Stimulated activated CD4-positive, alpha-beta T cell treated with anti-CD3 and anti-CD28 coated beads, Interleukin-12 subunit alpha, Interleukin-12 subunit beta, amount 100 ng/mL, for 4 hours (primary cell): ENCODE data around the gene PSORS1C1.

Source experiments
- DNase-seq: peaks from one replicate; pipeline ENCODE4 v3.0.0-alpha.2; 2020

The PSORS1C1 gene

DNA sequence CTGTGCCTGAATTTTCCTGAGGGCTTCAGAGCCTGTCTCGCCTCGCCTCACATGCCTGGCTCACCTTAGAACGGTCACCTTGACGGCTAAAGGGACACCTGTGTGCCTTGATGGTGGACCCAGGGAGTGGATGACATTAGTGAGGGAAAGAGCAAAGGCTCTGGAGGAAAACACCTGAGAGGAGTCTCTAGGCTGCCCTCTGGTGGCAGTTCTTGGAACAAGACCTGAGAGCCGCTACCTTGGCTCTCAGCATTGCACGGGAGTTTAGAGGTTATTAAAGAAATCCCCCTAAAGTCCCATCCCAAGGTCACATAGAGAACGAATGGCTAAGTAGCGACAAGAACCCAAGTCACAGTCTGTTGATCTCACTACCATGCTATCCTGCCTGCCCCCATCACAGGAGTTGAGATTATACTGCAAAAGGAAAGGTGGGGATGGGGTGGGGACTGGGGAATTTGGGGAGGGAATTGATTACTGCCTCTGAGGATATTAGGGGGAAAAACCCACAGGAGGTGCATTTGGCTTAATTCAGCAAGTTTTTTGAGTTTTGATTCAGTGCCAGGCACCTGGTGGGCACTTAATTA, 13.6 kb downstream of the PSORS1C1 start:
- peak; percentile 67 for DNase-seq

DNA sequence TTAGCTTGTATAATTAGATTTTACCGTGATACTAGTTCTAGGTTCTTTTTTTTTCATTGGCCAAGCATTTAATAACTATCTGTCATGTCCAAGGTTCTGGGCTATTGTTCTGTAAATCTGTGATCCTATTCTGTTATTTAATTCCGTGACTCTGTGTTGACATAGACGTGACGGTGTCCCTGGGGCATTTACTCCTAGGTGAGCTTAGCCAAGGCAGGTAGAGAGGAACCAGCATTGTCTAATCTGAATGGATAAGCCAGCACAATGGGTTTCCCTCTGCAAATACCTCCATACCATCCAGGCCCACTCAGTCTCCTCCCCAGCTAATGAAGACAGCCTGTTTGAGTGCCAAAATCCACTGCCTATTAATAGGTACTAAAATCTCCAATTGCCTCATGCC, 14.5 kb downstream of the PSORS1C1 start:
- no peak for DNase-seq

DNA sequence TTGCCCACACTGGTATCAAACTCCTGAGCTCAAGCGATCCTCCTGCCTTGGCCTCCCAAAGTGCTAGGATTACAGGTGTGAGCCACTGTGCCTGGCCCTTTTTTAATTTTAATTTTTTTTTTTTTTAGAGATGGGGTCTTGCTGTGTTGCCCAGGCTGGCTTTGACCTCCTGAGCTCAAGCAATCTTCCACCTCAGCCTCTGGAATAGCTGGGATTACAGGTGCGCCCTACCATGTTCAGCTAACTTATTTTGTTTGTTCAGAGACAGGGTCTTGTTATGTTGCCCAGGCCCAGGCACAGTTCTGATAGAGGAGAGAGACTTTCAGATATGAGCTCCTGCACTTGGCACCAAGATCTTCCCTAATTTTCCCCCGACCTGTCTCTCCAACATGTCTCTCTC, 16.2 kb downstream of the PSORS1C1 start:
- no peak for DNase-seq

DNA sequence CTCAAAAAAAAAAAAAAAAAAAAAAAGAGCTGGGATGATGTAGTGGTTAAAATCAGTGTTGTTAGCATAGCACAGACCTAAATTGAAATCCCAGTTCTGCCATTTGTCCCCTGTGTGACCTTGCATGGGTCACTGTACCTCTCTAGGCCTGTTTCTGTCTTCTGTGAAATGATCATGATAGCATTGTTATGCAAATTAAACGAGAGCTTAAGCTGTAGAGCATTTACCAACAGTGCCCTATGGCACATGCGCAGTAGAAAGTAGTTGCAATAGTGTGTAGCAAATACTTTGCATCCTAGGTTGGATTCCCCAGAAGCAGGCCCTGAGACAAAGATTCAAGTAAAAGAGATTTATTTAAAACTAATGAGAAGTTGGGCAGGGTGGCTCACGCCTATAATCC, 17.0 kb downstream of the PSORS1C1 start:
- DNase-seq, result no peak

DNA sequence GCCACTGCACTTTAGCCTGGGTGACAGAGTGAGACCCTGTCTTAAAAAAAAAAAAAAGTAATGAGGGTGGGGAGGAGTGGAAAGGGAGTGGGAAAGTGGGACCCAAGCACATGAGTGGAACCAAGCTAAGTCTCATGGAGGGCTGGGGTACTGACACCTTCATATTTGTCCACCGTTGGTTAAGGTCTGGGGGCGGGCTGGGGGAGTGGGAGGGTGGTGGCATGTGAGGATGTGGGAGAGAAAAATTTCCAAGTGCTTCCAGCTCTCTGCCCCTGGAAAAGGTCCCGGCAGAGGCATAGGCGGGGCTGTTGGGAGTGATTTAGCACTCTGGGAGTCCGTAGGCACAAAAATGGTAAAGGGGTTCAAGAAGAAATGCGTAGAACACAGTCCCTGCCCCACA, 18.2 kb downstream of the PSORS1C1 start:
- no peak for DNase-seq

DNA sequence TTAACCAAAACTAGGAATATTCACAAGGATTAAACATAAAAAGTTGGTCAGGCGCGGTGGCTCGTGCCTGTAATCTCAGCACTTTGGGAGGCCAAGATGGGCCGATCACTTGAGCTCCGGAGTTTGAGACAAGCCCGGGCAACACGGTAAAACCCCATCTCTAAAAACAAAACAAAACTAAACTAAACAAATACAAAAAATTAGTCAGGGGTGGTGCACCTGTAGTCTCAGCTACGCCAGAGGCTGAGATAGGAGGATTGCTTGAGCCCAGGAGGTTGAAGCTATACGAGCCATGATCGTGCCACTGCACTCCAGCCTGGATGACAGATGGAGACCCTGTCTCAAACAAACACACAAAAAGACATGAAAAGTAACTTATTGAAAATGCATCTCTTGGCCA, 21.1 kb downstream of the PSORS1C1 start:
- no peak for DNase-seq

DNA sequence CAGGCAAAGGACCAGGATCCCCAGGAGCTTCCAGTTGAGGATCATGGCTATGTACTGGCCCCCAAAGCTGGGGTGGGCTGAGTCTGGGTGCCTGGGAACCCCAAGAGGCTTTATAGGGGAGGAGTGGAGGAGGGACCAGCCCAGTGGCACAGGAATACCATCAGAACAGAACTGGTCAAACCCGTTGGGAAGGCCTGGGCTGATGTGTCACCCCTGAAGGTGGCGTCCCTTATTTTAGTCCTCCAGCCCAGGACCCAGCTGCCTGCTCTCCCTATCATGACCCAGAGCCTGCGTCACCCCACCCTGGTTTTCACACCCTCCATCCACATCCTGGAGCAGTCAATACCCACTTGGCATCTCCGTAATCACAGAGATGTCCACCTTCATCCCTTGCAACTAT, 24.4 kb downstream of the PSORS1C1 start, which contains the start of gene PSORS1C2:
Gene PSORS1C2, minus strand, starts transcription at position 85 of the 400 bp plus-strand sequence. Its CDS starts 40 bp downstream, at position 45.
- DNase-seq, result no peak

DNA sequence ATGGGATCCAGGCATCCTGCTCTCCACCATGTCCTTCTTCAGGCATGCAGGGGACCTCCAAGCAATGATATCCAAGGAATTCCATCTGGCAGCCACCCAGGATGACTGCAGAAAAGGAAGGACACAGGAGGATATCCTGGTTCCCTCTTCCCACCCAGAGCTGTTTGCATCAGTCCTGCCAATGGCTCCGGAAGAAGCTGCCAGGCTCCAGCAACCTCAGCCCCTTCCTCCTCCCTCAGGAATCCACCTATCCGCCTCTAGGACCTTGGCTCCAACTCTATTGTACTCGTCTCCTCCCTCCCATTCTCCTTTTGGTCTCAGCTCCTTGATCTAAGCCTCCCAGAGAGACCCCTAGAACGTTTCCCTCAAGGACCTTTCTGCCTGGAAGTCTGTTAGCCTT, 25.0 kb downstream of the PSORS1C1 start:
- DNase-seq, result no peak

DNA sequence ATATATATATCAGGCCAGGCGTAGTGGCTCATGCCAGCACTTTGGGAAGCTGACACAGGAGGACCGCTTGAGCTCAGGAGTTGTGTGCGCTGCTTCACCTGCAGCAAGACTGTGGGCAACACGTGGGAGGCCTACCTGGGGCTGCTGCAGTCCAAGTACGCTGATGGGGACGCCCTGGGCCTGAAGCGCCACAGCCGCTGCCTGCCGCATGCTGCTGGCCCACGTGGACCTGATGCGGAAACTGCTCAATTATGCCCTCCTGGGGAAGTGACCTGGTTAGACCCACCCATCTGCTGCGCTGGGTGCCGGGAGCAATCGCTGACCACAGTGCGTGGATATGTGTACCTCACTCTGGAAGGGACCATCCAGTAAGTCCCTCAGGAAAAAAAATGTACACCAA, 26.0 kb downstream of the PSORS1C1 start:
- DNase-seq, result no peak

DNA sequence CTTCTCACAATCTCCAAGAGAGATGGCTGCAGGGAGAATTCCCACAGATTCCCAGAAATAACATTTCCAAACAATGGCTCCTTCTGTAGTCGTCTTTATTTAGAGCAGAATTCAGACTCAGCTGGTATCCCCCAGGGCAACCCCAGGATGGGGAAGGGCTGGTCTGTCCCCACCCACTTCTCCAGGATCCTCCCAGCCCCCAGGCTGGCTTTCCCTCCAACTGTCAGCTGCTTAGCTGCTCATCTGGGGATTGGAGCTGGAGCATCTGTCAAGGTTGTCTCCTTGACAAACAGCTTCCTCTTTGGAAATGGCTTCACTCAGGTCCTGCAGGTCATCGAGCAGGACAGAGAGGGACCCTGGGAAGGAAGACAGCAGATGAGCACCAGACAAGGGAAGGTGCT, 27.8 kb downstream of the PSORS1C1 start:
- no peak for DNase-seq

DNA sequence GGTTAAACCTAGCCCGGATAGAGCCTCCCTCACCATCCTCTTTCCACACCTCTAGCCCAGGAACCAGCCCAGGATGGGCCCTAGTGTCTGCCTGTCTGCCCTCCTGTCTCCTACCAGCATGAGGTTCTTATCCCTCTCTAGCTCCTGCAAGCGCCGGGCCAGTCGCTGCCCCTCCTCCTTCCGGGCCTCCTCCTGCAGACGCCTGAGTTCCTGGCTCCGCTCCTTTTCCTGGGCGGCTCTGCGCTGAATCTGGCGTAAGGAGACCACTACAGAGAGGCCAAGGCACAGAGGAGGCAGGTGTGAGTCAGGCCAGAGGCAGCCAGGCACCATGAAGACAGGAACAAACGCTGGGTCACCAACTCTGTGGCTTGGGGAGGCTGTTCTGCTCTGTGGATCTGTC, 28.5 kb downstream of the PSORS1C1 start:
- no peak for DNase-seq

DNA sequence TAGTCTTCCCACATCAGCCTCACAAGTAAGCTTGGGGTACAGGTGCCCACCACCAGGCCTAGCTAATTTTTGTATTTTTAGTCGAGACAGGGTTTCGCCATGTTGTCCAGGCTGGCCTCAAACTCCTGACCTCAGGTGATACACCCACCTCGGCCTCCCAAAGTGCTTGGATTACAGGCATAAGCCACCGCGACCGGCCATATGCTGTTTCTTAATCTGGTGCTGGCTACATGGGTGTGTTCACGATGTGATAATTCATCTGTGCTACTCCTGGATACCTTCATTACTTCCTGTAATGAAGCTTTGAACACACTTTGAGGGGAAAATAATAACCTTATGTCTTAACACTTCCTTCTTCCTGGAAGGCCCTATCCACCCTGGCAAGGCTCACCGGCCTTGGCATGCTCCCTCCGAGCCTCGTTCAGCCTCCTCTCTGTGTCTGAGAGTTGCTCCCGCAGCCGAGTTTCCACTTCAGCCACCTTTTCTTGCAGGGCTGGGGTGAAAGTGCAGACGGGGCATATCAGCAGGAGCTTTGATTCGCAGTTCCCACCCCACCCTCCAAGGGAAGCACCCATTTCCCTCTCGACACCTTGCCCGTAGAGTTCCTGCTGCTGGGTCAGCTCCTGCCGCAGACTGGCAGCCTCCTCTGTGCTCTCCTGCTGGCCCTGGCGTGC, 29.8 kb downstream of the PSORS1C1 start:
- no peak for DNase-seq

DNA sequence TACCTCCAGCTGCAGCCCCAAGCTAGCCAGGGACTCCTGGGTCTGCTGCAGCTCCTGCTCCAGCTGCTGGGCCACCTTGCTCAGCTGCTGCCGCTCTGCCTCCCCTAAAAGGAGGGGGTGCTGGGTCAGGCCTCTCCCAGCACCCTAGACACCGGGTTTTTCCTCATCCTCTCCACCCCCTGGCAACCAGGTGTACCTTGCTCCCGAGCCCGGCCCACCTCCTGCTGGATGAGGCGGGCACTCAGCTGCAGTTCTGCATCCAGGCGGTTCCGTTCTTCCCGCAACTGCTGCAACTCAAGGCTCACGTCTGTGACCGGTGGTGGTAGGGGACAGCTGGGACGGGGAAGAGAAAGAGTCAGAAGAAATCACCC, 30.4 kb downstream of the PSORS1C1 start:
- DNase-seq, result no peak

DNA sequence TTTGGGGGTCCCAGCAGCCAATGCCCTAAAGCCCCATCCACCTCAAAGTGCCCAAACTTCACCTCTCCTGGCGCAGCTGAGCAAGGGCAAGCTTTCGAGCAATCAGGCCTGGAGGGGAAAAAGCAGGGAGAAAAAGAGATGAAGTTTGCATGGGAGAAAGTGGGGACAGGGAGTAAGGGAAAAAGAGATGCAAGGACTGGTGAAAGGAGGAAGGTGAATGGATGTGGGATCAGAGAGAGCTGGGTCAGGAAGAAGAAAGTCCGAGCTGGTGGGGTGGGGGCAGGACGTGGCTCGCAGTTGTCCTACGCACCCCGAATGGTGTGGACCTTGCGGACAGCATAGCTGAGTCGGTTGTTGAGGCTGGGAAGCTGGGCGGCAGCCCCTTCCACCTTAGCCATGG, 30.8 kb downstream of the PSORS1C1 start:
- no peak for DNase-seq

DNA sequence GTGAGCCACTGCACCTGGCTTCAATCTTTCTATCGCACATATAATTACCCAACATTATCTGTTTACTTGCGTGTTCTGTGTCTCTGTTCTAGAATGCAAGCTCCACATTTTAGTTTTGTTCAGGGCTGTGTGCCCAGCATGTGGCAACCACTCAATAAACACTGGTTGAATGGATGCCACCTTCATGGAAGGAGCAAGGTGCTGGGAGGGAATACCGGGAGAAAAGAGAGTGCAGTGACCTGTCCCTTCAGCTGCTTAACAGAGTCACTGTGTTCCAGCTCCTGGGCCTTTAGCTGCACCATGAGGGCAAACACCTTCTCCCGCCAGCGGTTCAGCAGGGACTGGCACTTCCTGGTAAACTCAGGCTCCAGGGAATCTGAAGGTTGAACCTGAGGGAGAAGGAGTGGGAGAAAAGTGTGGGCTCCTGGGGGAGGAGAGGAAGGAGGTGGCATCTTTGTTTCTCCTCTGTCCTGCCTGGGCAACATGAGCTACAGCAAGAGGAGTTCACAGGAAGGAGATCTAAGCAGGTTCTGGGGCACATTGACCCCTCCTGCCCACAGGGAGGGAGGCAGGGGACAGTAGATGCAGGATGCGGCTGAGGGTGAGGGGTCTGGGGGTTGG, 35.3 kb downstream of the PSORS1C1 start:
- no peak for DNase-seq

DNA sequence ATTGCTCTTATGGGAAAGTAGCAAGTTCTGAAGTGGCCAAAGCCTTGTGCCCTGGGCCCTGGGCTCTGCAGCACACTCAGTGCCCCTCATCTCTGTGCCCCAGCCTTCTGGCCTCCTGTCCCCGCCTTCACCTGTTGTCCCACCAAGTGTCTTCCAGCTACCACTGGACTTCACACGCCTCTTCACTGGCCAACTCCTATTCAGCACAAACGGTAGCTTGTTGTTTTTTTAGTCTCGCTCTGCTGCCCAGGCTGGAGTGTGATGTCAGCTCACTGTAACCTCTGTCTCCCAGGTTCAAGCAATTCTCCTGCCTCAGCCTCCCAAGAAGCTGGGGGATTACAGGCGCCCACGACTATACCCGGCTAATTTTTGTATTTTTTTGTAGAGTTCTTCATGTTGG, 38.2 kb downstream of the PSORS1C1 start:
- no peak for DNase-seq

DNA sequence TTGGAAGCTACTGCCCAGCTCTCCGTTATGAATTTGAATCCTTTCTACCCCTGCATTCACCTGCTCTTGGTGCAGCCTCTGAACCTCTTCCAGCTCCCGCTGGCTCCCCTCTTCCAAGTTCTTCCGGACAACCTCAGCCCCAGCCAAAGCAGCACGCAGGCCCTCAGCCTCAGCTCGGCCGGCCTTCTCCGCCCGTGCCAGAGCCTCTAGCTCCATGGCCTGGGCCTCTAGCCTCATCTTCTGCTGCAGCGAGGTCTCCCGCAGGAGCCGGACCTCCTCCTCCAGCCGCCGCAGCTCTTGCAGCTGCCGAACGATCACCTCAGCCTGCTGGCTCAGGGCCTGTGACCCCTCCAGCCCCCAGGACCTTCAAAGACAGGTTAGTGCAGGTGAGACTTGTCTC, 39.8 kb downstream of the PSORS1C1 start:
- DNase-seq, result no peak

DNA sequence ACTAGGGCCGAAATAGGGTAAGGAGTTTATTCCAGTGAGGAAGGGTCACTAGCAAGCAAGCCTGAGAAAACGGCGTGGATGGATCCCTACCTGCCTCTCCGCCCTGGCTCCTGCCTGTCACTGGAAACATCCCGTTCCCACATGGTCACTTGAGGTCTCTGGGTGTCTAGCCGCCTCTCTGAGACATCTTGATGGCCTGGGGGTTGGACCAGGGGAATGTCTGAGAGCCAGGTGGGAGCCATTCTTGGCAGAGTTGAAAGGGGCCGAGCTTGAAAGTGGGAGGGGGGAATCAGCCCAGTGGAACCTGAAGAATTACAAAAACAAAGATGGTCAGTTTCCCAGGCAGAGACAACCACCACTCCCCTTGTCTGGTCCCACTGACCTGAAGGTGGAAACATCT, 42.0 kb downstream of the PSORS1C1 start:
- no peak for DNase-seq

DNA sequence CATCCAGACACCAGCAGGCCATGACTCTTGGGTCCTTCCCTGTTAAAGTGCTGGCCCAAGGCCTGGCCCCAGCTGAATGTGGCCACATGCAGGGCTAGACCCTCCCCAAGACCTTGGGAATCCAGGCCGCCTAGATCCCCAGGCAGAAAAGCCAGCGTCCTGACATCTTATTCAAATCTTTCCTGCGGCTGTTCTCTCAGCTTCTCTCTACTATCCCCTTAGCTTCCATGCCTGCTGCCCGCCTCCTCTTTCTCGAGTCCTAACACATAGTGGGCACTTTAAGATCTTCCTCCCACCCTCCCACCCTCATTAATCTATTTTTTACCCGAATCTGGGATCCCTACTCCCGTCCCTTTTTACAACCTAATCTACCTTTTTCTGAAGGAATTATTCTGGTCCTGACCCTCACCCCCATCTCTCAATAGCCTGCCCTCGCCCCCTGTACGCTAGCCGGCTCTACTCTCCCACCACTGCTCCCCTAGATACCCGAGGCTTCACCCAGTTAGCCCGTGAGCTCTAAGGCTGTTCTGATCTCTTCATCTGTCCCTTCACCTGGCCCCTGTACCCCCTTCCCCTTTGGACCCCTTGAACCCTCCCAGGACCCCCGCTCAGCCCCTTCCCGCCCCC, 43.0 kb downstream of the PSORS1C1 start, which contains the start of gene CCHCR1:
Gene CCHCR1, minus strand, starts transcription at position 290 of the 627 bp plus-strand sequence. Its CDS starts 202 bp downstream, at position 88.
- DNase-seq, result no peak

DNA sequence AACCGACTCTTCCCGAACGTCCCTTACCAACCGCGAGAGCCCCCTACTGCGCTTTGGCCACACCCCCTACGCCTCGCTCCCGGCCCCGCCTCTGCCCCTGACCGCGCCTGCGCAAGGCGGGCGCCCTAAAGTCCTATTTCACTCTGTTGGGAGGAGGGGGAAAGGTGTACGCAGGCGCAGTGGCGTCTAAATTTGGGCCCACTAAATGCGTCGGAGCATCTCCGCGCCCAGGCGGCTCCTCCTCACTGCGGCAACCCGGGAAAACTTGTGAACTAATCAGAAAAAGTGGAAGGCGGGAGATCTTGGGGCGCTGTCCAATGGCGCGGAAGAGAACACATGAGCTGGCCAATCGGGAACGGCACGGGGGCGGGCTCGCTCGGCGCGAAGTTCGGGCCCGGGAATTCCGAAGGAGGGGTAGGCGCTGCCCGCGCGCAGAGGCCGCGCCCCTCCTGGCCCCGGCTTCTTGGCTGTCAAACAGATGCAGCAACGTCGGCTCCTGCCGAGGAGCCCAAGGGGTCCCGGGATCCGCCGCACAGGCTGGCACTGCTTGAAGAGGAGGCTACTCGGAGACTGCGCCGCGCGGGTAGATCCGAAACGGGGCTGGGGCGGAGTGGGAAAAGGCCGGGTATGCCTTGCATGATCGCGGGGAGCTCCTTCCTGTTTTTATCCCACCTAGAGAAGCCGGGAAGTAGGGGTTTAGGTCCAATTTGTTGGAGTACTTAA, 43.7 kb downstream of the PSORS1C1 start, which contains the start of gene TCF19:
Gene TCF19, plus strand, starts transcription at position 450 of the 723 bp plus-strand sequence. CDS start 881 bp downstream, outside the sequence.
- DNase-seq, result peak; percentile 99

DNA sequence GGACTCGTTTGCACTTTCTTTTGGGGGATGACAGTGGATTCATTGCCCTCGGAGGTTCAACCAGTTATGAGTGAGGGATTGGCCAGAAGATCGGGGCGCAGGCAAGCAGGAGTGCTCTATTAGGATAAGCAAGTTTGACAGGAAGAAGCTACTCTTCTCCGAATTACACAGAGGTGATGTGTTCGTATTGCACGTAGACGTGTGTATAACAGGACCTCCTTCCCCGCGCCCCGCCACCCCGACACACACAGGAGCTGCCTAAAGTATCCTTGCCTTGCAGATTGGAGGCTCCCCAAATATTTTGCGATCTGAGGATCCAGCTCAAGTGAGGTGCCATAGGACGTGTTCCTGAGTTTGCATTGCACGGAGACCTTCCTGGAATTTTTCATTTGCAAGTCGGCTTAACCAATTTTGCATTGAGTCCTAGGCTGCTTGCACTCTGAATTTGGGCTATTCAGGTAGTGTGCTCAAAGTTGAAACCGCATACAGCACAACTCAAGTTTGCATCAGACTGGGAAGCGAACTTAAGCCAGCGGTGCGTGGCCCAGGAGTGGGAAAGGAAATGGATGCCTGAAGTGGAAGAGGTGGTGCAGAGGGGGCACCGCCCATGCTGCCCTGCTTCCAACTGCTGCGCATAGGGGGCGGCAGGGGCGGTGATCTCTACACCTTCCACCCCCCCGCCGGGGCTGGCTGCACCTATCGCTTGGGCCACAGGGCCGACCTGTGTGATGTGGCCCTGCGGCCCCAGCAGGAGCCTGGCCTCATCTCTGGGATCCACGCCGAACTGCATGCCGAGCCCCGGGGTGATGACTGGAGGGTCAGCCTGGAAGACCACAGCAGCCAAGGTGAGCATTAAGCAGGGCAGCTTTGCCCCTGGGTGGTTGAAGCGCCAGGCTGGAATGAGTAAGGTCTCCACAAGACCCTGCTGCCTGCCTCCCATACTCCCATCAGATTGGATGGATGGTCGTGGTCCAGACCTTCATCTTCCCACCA, 44.6 kb downstream of the PSORS1C1 start:
- no peak for DNase-seq
